GM21825 (cell line): Measurements from ENCODE around the gene SGCG.
"Not testable (repeated sequence)": the region's sequence is repeated elsewhere in the genome, so short reads cannot be mapped to it uniquely, and the experiment has no call there.

Source experiments
- ATAC-seq: cut with Tn5 transposase; IDR thresholded peaks from one replicate; pipeline ENCODE4 v1.9.1; 2021; ENCODE audit warnings: mild to moderate bottlenecking, moderate library complexity; ENCODE audit not compliant: unreplicated experiment

The SGCG gene

GRCh38 chr13:23205807-23206206 is 25.0 kb downstream of the SGCG start:
- no peak for ATAC-seq

DNA sequence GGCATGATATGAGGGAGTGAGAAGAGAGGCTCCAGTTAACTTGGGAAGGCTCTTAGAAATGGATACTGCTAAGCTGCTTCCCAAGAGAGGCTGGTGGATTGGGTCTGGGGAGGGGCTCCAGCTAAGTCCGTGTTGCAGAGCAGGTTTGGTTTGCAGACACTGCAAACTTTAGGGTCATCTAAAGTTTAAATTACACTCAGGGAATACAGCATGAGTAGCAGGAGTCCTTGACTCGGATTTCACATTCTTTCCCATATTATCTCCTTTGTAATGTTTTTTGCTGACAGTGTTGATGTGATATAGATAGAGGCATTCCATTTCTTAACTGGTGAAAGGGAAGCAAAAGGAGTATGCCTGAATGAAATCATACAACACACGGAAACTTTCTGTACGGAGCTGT is 31.9 kb downstream of the SGCG start:
- no peak for ATAC-seq

GRCh38 chr13:23231241-23231640 is 50.5 kb downstream of the SGCG start:
- no peak for ATAC-seq

- no peak for ATAC-seq
Observed at GRCh38 chr13:23235994-23236393, 55.2 kb downstream of the SGCG start.

DNA sequence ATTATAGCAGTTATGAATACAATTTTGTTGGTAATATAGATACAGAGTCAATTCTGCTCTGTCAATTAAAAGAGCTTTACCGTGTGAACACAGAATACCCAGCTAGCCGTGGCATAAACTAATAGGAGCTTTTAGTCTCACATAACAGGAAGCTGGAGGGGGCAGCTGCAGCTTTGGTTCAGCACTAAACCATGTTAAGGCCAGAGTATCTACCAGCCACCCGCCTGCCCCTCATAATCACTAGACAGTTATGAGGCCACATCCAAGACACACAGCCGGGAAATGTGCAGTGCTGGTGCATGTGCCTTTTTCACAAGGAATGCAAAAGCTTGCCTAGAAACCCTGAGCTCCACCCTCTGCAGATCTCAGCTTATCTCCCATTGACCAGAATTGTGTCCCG is 62.3 kb downstream of the SGCG start:
- ATAC-seq = no peak

DNA sequence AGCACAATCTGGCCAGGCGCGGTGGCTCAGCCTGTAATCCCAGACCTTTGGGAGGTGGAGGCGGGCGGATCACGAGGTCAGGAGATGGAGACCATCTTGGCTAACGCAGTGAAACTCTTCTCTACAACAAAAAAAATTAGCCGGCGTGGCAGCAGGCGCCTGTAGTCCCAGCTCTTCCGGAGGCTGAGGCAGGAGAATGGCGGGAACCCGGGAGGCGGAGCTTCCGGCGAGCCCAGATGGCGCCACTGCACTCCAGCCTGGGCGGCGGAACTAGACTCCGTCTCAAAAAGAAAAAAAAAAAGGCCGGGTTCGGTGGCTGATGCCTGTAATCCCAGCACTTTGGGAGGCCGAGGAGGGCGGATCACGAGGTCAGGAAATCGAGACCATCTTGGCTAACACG is 67.6 kb downstream of the SGCG start:
- ATAC-seq = not testable (repeated sequence)

DNA sequence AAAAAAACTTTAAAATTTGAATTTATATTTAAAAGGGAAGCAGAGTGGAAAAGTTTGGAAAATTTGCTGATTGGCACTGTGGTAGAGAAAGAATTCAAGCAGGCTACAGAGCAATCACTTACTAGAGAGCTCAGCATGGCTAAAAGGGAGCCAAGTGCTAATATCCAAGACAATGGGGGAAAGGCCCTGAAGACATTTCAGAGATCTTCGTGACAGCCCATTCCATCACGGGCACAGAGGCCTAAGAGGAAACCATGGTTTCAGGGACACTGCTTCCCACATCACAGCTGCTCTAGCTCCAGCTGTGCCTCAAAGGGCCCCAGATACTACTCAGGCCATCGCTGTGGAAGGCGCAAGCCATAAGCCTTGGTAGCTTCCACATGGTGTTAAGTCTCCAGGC is 73.7 kb downstream of the SGCG start:
- no peak for ATAC-seq

DNA sequence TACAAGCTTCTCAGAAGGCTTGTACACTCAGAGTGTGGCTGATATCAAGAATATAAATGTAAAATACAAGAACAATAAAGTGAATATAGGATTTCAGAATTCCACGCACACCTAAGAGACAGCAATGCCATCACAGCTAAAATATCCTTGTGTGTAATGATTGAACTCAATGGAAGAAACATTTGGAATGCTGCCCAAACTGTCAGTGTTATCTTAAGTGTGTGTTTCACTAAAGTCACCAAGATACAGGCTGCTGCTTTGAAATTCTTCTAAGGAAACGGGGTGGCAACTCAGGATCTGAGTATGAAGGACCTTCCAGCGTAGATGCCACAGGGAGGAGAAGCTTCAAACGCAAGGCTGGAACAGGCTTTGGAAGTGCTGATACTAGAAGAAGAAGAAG is 86.8 kb downstream of the SGCG start:
- no peak for ATAC-seq

GRCh38 chr13:23268441-23268840 is 87.7 kb downstream of the SGCG start:
- peak; percentile 90 for ATAC-seq

- no peak for ATAC-seq
Observed at GRCh38 chr13:23271331-23271730, 90.6 kb downstream of the SGCG start.

DNA sequence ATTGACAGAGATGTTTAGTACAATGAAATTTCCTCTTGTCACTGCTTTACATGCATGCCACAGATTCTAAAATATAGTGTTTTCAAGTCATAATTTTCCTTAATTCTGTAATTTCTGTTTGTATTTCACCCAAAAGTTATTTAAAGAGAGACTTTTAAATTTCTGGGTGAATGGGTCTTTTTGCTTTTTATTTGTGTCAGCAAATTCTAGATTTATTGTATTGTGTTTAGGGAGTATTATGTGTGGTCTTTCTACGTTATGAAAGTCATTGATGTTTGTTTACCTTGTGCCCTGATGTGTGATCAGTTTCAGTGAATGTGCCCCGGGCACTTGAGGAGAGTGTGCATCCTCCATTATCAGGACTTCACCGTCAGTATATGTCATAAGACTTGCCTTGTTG is 92.7 kb downstream of the SGCG start:
- ATAC-seq = no peak

DNA sequence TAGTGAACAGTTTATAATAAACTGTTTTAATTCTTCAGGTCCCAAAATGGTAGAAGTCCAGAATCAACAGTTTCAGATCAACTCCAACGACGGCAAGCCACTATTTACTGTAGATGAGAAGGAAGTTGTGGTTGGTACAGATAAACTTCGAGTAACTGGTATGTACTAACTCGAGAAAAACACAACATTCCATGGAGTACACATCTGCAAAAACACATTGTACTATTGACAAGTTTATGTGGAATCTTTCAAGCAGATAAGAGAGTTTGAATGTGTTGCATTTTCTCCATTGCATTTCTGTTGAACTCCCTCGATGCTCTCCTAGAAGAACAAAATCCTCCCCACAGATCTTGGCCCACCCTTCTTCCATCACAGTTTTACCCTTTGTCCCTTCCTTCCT is 98.5 kb downstream of the SGCG start:
- no peak for ATAC-seq

- ATAC-seq = no peak
Observed at GRCh38 chr13:23288564-23288963, 107.8 kb downstream of the SGCG start.

DNA sequence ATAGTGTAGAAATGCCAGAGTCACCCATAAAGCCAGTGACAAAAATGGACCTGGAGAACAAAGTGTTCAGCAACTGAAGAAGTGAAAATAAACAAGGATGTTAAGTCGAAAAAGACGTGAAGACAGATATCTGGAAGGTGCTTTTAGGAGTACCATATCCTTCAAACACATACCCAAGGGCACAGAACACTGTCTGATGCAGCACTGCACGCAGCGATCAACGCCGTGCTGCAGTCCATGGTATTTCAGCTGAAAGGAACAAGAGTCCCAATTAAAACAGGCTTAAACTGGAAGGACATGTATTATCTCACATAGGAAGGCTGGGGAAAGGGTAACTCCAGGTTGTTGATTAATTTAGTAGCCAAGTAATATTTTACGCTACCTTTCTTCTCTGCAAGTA is 108.2 kb downstream of the SGCG start:
- ATAC-seq = no peak

GRCh38 chr13:23289917-23290357 is 109.2 kb downstream of the SGCG start:
- ATAC-seq = no peak

DNA sequence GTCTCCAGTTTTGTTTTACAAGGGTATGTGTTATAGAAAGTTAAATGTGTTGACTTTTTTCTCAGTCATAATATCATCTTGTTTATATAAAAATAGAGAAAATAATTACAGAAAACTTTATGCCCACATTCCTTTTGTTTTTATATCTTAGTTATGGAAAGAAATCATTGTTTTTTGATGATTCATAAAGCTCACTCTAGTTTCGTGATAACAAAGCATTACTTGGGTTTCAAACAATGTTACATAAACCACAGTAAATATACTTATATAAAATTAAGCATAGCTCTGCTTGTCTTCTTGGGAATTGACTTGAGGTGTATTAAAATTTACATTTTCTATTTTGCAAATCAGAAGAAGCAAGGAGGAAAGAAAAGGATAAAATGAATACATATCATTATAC is 111.8 kb downstream of the SGCG start:
- no peak for ATAC-seq

- ATAC-seq = not testable (repeated sequence)
Observed at GRCh38 chr13:23314837-23315236, 134.1 kb downstream of the SGCG start.

GRCh38 chr13:23319883-23320224 is 139.1 kb downstream of the SGCG start:
- ATAC-seq = no peak

- no peak for ATAC-seq
Observed at GRCh38 chr13:23320926-23321534, 140.3 kb downstream of the SGCG start.

DNA sequence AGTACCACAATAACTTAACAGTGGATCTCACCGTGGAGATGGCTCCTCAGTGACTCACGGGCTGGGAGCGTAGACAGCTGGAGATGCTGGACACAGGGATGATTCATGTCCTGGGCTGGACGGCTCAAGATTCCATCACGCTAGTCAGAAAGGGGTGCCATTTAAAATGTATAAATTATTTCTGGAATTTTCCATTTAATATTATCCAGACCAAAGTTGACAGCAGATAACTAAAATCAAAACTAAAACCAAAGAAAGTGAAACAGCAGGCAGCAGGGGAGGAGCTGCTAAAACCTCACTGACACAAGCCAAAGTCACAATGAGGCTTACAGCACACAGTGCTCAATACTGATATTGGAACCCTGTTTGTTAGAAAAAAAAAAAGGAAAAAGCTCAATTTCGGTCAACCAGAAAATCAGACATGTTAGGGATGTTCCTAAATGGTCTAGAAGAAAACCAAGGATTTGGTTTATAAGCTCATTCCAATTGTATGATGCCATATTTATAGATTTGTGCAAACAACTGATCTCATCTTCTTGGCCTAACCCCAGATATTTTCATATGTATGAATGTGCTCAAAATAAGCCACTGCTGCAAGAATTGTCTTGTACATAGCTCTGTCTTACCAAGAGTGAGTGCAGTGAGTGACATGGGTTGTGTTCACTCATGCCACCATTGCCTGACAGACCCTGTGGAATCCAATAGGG is 140.9 kb downstream of the SGCG start:
- peak; percentile 69 for ATAC-seq

- no peak for ATAC-seq
Observed at GRCh38 chr13:23322353-23323336, 141.9 kb downstream of the SGCG start.
